HS-5 (cell line): ENCODE results near the gene CSNK1D.

Experiments
- DNase-seq: peaks from one replicate; pipeline ENCODE4 v3.0.0-alpha.2; 2012; ENCODE audit warnings: low read depth

Gene CSNK1D

GRCh38 chr17:82294064-82294773 is 20.7 kb upstream of the CSNK1D start:
- no peak for DNase-seq

DNA sequence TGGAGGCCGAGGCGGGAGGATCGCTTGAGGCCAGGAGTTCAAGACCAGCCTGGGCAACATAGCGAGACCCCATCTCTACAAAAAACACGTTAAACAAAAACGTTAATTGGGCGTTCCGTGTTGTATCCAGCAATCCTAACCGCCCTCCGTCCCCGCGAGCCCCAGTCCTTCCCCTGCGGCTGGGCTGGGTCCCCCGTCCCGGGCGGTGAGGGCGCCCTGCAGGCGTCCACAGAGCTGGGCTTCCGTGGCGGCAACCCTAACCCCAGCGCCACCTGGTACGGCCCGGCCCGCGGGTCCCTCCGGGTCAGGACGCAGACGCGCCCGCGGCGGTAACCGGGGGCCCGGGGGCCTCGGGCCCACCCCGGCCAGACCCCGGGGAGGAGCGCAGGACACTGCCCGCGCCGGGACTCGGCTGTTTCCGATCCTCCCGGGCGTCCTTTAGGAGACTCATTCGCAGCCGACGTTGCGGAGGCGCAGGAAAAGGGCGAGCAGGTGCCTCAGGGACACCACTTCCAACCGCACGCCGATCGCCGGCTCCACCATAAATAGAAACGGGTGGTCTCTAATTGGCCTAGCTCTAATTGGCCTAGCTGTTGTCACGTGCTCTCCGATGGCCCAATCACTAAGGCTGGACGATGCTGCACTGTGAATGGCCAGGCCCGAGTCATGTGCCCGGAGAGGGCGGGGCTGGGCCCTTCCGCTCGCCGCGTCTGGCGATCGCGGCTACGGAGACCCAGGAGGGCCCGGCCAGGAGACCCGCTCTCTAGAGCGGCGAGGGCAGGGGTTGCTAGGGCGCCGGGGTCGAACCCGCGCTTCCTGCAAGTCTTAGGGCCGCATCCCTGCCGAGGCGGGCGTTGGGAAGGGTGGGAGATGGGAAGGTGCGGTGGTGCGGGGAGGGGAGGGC is 19.0 kb upstream of the CSNK1D start:
- DNase-seq: peak; percentile 85

DNA sequence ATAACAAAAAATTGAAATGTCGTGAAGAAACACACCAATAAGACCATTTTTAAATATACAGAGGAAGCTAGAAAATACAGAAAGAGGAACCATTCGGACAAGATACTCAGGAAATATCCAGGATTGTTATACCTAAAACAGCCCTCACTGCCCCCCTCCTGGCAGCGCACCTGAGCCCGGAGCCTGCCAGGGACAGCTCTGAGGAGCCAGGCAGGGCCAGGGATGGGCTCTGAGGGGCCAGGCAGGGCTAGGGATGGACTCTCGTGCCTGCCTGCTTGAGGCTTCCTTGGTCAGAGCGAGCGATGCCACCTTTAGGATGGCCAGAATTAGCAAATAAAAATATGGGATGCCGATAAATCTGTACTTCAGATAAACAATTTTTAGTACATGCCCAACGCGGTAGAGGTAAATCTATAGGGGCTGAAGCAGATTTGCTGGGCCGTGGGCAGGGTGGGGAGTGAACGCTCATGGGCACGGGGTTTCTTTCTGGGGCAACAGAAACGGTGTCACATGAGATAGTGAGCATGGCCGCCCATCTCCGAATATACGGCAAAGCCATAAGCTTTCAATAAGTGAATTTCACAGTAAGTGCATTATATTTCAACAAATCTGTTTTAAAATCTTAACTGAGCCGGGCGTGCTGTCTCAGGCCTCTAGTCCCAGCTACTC is 18.2 kb upstream of the CSNK1D start:
- no peak for DNase-seq

DNA sequence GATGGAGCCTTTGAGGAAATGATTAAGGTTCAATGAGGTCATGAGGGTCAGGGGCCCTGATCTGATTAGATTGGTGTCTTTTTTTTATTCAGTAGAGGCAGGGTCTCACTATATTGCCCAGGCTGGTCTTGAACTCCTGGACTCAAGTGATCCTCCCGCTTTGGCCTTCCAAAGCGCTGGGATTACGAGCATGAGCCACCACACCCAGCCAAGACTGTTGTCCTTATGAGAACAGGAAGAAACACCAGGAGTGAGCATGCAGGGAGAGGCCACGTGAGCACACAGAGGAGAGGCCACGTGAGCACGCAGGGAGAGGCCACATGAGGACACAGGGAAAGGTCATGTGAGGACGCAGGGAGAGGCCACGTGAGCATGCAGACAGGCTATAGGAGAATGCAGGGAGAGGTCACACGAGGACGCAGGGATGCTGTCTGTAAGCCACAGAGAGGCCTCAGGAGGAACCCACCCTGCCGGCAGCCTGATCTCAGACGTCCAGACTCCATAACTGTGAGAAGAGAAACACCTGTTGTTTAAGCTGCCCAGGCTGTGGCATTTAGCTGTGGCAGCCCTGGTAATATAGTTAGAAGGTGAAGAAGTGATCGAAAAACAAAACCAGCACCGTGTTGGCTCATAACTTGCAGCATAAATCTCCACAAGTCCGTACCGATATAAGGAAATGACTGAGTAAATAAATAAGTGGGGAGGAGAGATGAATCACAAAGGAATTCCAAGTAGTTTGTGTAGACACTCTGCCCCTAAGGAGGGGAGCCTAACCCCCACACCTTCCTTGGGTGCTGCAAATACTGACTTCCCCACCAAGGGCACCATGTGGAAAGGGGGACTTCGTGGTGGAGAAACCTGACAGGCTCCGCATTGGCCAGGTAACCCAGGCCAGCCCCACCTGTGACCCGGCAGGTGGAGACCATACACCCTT is 14.6 kb upstream of the CSNK1D start:
- DNase-seq: no peak

- DNase-seq: no peak
These were observed 13.7 kb upstream of the CSNK1D start for GRCh38 chr17:82287013-82287867.

- DNase-seq: no peak
These were observed 11.6 kb upstream of the CSNK1D start for GRCh38 chr17:82285141-82285540.

GRCh38 chr17:82283208-82283749 is 9.8 kb upstream of the CSNK1D start:
- DNase-seq: peak; percentile 67

GRCh38 chr17:82282239-82283207 is 9.0 kb upstream of the CSNK1D start:
- DNase-seq: no peak

DNA sequence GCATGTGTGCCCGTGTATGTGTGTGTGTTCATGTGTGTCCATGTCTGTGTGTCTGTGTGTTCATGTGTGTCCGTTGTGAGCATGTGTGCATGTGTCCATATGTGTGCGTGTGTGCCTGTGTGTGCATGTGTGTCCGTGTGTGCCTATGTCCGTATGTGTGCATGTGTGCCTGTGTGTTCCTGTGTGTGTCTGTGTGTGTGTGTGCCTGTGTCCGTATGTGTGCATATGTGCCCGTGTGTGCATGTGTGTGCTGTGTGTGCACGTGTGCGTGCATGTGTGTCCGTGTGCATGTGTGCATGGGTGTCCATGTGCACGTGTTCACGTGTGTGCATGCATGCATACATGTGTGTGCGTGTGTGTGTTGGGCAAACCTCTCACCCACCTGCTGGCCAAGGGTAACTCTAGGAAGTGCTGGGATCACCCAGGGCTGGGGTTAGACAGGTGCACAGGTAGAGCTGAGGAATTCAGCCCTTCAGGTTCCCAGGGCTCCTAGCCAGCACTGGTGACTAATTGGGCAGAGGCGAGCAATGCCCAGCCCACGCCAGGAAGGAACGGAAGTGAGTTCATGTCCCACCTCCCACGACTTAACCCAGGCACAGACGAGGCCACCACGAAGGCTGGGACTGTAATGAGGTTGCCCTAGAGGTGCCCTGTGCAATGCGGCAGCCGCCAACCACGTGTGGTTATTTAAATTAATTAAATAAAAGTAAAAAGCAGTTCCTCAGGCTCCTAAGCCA is 8.2 kb upstream of the CSNK1D start:
- no peak for DNase-seq

DNA sequence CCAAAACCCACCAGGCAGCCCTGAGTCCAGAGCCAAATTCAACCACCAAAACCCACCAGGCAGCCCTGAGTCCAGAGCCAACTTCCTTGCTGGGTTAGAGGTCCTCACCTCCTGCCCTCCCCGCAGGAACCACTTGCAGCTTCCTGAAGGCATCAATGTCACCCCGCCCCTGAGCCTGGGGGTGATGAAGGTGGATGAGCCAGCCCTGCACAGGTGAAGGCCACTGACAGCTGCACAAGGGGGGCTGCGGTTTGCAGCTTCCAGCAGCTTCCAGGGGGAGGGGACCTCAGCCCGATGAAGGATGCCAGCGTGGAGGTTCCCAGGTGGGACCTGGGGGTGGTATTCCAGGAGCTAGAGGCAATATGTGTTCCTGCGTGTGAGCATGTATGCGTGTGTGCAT is 7.6 kb upstream of the CSNK1D start:
- no peak for DNase-seq

DNA sequence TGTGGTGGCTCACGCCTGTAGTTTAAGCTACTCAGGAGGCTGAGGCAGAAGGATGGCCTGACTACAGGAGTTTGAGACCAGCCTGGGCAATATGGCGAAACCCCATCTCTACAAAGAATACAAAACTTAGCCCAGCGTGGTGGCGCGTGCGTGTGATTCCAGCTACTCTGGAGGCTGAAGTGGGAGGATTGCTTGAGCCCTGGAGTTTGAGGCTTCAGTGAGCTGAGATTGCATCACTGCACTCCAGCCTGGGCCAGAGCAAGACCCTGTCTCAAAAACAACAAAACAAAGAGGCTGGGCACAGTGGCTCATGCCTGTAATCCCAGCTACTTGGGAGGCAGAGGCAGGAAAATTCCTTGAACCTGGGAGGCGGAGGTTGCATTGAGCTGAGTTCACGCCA is 7.0 kb upstream of the CSNK1D start:
- DNase-seq: no peak

DNA sequence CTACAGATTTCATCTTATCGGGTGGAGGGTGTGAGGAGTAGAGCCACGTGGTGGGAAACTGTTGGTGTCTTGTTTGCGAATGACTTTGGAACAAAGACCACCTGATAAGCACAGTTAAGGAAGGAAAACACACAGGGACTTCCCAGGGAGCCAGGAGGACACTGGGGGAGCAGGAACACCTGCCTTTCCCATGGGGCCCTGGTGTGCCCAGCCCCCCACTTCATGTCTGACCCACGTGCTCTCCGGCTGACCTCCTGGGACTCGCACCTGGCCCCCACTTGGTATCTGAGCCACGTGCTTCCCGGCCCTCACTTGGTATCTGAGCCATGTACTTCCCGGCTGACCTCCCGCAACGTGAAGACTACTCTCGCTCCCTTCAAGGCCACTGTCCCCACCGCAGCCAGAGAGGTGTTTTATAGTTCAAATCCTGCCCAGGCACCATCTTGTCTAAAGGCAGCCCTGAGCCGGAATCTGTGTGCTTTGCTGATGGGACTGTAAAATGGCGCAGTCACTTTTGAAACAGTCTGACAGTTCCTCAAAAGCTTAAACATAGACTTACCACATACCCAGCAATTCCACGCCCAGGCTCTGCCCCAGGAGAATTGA is 5.4 kb upstream of the CSNK1D start:
- no peak for DNase-seq

DNA sequence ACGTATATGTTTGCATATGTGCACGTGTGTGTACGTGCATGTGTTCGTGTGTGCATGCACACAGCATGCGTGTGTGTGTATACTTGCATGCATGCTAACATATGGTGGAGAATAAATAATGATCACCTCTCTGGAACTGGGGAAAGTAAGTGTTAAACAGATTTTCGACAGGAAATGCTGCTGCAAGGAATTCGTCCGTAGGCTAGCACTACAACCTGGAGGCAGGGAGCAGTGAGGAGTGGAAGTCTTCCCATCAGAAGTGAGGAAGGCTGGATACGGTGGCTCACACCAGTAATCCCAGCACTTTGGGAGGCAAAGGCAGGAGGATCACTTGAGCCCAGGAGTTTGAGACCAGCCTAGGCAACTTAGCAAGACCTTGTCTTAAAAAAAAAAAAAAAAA is 4.8 kb upstream of the CSNK1D start:
- DNase-seq: no peak

DNA sequence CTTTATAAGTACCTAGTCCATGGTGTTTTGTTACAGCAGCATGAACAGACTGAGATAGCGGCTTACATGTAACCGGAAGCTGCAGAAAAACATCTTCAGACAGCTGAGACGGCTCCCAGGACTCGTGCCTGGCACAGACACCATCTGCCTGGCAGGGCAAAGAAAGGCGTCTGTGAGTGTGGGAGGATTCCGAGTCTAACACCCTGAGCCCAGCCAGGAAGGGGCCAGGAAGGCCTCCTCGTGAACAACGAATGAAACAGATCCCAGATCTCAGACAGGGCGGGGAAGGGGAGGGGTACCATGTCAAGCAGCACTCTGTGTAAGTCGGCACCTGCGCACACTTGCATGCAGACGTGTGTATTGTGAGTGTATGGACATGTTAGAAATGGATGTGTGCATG is 4.4 kb upstream of the CSNK1D start:
- DNase-seq: no peak

GRCh38 chr17:82276938-82277337 is 3.4 kb upstream of the CSNK1D start:
- DNase-seq: no peak

- no peak for DNase-seq
These were observed 1.8 kb upstream of the CSNK1D start for GRCh38 chr17:82275326-82275725.

DNA sequence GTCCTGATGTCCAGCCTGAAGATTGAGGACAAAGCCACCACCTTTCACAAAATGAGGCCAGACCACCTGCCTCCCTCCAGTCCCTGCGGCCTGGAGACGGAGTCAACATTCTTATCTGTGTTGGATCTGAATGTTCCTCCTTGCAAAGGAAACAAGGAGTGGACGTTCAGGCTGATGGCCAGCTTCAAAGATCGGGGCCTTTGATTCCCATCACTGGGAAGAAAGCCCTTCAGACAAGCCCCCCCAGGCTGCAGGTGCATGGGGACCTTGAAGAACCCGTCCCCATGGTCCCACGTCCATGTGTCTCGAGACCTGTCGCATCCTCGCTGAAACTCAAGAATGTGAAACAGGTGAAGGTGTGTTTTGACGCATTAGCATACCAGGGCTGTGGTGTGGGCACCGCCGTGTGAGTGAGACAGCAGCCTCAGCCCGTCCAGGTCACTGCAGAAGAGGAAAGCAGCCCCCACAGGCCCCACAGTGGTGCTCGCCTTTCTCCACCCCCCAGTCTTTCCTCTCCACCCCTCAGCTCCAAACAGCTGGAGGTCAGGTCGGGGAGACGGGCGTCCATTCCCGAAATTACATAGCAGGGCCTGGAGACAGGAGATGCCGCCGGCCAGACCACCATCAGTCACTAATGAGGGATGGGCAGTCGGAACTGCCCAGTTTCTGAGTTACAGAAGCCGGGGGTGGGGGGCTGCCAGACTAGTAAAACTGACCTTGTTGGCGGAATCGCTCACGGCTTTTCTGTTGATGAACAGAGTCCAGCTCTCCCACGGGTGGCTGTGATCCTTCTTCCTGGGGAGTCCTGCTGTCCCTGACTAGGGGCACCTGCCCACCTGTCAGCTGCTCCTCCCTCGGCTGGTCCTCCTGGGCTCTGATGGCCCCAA is 877 bp upstream of the CSNK1D start:
- no peak for DNase-seq
